Adrenal gland (tissue), 5 donors: Measurements from ENCODE around the gene PROCR.

Experiments
- POLR2A ChIP-seq, 2 donors: fragments of 450-650 bp; IDR thresholded peaks; one replicate each; pipeline ENCODE4 v1.6.1; 2017; ENCODE audit warnings: antibody characterized with exemption in 2 of 2, mild to moderate bottlenecking in 2 of 2, moderate library complexity in 1 of 2
- TF ChIP-seq, protein P1 (sequence below), 6 experiments: fragments of 450-650 bp in 4 of 6; fragments of 200-600 bp in 2 of 6; sonication (generic) in 1 of 6; IDR thresholded peaks; 1 replicate in 5 of 6; 2 replicates in 1 of 6; pipeline versions ENCODE4 v1.5.1 to v1.8.0; 2016 to 2021; ENCODE audit warnings: antibody characterized with exemption in 6 of 6, mild to moderate bottlenecking in 2 of 6, moderate library complexity in 1 of 6
- donor health status: DM: no; HTN: no; CAD: no.

DNA sequence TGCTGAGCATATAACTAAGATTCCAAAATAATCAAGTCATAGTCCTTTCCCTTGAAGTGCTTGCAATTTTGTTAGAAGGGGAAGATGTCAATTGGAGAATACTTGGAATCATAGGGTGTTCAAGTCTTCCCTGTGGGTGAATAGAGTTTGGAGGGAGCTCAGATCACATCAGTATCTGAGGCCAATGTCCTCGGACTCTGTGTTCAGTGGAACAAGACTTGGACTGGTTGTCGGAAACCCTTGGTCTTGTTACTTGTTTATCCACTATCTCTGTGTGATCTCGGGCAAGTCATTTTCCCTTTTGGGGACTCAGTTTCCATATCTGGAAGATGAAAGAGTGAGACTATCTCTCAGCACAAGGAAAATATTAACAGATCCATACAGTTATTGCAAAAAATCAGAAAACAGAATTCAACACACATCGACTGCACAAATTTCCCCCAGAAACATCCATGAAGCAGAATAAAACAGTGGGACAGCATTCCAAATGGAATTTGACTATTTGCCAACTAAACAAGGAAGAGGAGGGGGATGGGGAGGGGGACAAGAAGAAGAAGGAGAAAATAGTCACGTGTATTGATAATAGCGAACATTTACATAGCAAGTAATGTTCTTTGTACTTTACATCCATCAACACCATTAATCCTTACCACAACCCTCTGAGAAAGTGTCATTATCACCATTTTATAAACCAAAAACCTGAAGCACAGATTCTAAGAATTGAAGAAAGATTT lies 20.9 kb upstream of the PROCR start:
- TF ChIP-seq, protein P1, sequence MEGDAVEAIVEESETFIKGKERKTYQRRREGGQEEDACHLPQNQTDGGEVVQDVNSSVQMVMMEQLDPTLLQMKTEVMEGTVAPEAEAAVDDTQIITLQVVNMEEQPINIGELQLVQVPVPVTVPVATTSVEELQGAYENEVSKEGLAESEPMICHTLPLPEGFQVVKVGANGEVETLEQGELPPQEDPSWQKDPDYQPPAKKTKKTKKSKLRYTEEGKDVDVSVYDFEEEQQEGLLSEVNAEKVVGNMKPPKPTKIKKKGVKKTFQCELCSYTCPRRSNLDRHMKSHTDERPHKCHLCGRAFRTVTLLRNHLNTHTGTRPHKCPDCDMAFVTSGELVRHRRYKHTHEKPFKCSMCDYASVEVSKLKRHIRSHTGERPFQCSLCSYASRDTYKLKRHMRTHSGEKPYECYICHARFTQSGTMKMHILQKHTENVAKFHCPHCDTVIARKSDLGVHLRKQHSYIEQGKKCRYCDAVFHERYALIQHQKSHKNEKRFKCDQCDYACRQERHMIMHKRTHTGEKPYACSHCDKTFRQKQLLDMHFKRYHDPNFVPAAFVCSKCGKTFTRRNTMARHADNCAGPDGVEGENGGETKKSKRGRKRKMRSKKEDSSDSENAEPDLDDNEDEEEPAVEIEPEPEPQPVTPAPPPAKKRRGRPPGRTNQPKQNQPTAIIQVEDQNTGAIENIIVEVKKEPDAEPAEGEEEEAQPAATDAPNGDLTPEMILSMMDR (IDR thresholded peaks at IDR 0.05): no peak
- TF ChIP-seq POLR2A (IDR thresholded peaks at IDR 0.05): no peak
